Stimulated activated naive CD4-positive, alpha-beta T cell (primary cell): ENCODE data around the gene INSL3.
A peak's percentile ranks its signal among the peaks of the same experiment; 100 is the strongest.
"Not testable (repeated sequence)": the region's sequence is repeated elsewhere in the genome, so short reads cannot be mapped to it uniquely, and the experiment has no call there.

Experiments used
- DNase-seq, 6 experiments: peaks; one replicate each; lab custom pipeline; 2025; lab: John Stamatoyannopoulos, UW

The INSL3 gene

DNA sequence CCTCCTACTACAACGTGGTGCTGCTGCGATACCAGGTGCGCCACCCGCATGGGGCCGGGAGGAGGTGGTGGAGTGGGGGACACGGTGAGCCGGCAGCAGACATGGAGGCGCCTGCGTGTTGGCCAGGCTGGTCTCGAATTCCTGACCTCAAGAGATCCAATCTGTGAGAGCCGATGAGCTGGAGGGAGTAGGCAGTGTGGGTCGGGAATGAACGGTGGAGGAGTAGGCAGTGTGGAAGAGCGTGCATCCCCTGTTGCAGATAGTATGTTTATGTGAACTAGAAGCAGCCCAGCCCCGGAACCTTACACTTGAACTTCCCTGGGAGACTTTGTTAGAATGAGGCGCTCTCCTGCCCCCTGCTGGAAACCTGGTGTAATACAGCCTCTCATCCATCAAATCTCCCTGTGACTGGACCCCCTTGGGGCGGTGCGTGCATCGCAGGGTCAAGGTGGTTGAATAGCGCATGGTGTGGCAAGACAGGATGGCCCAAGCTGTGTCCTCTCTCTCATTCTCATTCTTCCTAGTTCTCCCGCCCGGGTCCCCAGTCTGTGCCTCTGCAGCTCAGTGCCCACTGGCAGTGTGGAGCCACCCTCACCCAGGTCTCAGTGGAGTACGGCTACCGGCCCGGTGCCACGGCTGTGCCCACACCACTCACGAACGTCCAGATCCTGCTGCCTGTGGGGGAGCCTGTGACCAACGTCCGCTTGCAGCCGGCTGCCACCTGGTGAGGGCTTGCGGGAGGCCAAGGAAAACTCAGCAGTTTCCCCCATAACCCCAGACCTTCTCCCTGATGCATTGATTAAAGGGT lies 36.9 kb downstream of the INSL3 start:
- DNase-seq = peak; percentile 50 to 84 (median 64)

DNA sequence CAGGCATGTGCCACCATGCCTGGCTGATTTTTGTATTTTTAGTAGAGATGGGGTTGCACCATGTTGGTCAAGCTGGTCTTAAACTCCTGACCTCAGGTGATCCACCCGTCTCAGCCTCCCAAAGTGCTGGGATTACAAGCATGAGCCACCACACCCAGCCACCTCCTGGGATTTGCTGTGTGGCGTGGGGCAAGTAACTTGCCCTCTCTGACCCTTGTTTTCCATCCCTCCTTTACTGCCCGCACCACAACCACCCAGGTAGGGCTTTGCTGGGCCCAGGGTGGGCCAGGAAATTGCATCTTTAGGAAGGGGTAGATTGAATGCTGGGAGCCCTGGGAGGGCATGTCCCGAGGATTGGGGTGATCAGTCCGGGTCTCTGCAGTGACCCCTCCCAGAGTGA lies 37.6 kb downstream of the INSL3 start:
- DNase-seq = not testable (repeated sequence)

DNA sequence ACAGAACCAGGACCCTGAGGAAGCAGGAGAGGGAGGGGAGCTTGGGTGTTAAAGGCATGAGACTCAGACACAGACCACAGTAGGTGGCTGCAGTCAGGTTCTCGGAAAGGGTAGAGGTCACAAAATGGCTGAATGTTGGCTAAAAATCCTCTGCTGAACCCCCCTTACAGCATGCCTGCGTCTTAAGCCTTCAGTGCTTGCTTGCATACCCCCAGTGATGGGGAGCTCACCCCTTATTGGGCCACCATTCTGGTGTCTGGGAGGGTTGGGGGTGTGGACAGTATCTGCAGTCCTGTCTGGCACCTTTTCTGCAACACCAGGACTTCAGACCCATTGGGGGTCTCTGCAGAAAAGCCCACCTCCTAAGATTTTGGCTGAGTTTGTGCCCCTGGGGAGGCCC lies 40.5 kb downstream of the INSL3 start:
- DNase-seq = no peak

DNA sequence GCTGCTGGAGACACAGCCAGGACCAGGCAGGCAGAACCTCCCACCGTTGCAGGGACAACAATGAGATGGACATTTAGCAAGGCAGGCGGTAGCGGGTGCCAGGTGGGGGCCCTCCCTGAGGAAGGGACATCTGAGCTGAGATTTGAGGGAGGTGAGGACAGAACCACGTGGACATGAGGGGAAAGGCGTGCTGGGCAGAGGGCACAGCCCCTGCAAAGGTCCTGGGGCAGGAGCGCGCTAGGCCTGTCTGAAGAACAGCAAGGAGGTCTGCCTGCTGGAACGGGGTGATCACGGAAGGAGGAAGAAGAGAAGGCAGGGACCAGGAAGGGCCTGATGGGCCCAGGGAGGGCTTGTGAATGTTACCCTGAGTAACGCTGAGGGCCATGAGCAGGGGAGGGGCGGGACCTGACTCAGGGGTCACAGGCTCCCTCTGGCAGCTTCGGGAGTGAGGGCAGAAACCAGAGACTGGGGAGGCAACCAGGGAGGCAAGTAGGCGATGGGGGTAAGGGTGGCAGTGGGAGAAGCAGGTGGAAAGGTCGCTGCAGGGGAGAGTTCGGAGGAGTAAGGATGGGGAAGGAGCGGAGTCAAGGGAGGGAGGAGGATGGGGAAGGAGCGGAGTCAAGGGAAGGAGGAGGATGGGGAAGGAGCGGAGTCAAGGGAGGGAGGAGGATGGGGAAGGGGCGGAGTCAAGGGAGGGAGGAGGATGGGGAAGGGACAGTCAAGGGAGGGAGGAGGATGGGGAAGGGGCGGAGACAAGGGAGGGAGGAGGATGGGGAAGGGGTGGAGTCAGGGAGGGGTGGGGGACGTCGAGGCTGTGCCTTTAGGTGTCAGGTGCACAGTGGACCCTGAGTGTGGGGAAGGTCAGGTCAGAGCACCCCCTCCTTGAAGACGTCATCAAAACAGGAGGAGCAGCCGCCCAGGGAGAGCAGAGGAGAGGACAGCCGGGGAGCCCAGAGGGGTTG lies 42.1 kb downstream of the INSL3 start:
- no peak for DNase-seq

DNA sequence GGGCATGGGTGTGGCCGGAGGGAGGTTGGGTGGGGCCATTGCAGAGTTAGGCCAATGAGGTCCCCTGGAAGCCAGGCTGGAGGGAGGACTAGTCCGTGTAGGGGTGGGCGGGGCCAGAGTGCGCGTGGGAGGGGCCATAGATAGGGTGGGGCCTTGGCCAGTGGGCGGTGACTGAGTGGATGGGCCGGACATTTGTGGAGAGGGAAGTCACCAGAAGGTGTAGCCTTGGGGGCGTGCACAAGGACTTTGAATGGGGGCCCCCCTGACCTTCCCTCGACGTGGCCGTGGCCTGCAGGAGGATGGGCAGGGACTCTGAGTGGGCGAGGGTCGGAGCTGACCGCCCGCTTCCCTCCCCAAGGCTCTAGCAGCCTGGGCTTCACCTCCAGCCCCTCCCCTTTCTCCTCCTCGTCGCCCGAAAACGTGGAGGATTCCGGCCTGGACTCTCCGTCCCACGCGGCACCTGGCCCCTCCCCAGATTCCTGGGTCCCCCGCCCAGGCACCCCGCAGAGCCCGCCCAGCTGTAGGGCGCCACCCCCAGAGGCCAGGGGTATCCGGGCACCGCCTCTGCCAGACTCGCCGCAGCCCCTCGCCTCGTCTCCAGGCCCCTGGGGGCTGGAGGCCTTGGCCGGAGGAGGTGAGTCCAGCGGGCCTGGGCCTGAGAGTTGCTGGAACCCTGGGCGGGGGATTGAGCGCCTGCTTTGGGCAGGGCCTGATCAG lies 42.9 kb downstream of the INSL3 start:
- DNase-seq = peak in 2 of 6 experiments; percentile 21 to 27

DNA sequence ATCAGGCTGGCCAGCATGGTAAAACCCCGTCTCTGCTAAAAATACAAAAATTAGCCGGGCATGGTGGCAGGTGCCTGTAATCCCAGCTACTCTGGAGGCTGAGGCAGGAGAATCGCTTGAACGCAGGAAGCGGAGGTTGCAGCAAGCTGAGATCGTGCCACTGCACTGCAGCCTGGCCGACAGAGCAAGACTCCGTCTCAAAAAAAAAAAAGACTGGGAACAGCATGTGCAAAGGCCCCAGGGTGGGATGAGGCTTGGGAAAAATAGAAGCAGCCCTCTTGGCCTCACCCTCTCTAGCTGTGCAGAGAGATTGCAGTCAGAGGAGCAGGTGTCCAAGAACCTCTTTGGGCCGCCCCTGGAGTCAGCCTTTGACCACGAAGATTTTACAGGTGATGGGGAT lies 43.5 kb downstream of the INSL3 start:
- DNase-seq = not testable (repeated sequence)

DNA sequence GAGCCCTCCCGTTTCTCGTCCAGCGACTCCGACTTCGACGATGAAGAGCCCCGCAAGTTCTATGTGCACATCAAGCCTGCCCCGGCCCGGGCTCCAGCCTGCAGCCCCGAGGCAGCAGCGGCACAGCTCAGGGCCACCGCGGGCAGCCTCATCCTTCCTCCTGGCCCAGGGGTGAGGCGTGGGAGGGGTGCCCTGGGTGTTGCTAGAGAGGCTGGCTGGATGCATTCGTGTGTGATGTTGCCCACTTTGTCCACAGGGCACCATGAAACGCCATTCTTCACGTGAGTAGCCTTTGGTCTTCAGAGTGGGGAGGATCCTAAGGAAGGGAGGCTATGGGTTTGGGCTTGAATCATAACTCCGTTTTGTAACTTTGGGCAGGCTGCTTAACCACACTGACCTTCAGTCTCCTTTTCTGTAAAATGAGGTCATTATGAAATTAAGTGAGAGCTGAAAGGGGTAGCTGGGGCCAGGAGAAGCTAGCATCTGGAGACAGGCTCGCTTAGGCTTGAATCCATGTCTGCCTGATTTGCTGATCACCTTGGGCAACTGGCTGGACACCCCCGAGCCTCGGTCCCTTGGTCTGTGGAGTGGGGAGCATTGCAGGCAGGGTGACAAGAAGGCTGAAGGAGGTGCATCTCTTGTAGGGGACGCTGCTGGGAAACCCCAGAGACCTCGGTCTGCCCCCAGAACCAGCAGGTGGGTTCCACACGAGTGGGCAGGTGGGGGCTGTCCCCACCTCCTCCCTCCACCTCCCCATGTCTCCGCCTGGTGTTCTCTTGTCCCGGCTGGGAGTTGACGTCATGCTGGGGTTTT lies 45.1 kb downstream of the INSL3 start:
- no peak for DNase-seq

DNA sequence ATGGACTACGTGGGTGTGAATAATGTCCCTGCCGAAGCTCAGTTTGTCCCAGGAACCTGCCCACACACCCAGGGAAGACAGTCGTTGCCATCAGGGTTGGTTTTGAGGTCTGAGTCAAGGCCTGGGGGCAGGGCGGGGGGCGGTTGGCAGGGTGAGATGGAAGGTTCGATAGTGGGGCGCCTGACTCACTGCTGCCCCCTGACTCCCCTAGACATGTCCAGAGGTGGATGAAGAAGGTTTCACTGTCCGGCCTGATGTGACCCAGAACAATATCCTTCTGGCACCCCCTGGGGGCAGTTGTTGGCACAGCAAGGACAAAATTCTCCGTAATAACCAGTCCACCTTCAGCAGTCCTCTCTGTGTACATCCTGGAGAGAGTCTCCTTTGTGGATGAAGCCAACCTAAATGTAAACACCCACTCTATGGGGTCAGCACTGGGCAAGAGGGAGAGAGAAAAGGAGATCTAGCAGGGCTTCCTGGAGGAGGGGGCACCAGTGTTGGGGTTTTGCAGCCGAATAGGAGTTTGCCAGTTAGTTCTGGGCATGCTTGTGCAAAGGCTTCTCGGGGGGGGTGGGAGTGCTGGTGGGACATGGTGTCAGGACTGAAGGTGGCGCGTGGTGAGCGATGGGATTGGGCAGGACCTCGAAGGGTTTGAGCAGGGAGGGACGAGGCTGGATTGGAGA lies 45.9 kb downstream of the INSL3 start:
- peak in 4 of 6 experiments; percentile 6 to 22 (median 18) for DNase-seq

DNA sequence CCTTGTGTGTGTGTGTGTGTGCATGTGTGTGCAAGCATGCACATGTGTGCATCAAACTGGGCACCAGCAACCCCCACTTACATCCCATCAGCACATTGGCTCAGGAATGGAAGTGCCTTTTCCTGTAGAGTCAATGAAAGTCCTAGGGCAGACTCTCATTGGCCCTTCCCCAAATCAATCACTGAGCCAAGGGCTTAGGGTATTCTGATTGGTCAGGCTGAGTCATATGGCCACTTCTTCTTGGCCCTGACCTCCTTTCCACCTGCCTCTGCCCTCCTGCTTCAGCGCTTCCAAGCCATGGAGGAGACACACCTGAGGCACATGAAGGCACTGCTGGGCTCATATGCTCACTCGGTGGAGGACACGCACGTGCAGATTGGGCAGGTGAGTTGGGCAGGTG lies 49.1 kb downstream of the INSL3 start:
- DNase-seq = no peak

DNA sequence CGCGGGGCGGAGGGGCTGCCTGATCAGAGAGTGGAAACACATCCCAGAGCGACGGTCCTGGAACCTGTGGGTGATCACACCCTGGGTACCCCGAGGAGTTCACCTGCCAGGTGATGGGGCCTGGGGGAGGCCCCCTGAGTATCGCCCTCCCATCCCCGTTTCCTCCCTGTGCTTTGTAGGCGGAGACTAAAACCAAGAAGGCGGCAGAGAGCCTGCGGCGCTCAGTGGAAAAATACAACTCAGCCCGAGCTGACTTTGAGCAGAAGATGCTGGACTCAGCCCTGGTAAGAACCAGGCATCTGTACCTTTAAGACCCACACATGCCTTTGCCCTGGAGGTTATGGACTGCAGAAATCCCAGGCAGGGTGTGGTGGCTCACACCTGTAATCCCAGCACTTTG lies 50.7 kb downstream of the INSL3 start:
- DNase-seq = no peak

DNA sequence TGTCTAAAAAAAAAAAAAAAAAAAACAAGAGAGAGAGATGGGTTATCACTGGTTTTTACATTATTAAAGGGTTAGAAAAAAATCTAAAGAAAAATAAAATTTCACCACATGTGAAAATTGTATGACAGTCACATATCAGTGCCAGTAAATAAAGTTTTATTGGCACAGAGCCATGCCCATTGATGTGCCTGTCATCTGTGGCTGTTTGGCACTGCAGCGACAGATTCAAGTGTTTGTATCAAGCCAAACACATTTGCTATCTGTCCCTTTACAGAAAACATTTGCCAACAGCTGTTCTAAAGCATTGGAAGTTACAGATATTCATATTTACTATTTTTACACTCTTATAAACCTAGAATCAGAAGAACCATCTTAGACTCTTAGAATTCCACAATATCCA lies 53.8 kb downstream of the INSL3 start:
- DNase-seq = no peak

DNA sequence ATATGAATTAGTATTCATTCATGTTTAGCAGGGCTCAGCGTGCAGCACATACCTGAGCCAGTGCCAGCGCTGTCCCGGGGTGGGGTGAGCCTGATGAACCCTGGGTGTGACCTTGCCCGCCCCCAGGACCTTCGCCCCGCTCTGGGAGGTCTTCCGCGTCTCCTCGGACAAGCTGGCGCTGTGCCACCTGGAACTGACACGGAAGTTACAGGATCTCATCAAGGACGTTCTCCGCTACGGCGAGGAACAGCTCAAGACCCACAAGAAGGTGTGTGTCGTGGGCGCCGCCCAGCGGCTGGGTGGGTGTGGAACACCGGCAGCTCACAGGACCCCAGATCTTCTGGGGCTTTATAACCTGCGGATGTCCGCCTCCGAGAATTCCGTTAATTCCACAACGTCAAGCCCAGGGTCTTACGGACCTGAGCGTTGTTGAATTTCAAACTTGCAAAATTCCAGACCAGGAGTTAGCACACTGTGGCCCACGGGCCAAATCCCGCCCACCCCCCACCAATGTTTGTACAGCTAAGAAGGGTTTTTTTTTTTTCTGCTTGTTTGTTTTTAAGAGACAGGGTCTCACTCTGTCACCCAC lies 54.7 kb downstream of the INSL3 start:
- peak in 2 of 6 experiments; percentile 20 to 40 for DNase-seq
